ENCODE data around the gene ASIC3.

ASIC3 gene

DNA sequence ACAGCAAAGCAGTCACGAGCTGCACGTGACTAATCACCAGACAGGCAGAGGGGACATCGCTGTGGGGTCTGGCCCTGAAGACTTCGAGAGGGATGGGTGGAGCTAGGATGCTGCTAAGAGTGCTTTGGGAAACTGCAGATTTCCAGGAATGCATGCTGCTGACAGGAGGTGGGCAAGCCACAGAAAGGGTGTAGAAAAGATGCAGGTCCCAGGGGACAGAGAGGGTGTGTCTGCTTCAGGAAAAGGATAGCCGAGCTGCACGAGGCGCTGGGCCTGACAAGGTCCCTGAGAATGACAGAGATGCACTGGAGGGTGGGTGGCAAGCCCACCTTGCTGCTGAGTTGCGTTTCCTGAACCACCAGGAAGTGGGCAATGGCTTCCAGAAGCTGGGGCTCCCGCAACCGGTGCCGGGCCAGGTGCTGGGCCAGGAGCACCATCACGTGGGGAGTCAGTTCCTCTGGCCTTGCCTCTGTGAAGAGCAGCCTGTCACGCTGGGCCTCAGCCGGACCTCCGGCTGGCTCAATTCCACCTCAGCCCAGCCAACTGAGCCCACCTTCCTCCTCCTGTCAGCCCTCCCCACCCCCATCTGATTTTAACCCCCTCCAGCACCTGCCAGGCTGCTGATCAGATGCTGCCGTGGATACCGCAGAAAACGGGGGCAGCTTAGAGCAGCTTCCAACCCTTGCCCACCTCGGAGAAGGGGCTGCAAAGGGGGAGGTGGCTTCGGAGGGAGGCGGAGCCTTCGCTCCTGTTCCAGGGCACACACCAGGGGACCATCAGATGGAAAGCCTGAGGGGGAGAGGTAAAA lies 30.1 kb downstream of the ASIC3 start:
- Histone ChIP-seq H3K4me2 (ENCODE audit: low read length, poor library complexity, severe bottlenecking) (no peak overlapping the region), H3K4ac (ENCODE audit: low read depth in 1 of 2, low read length in 2 of 2) (peak overlapping the region in 1 of 2 experiments; percentile 77), H3K18ac (ENCODE audit: low read depth in 1 of 2, low read length in 2 of 2) (peak overlapping the region; percentile 4 to 93), H3K27me3 (ENCODE audit: control insufficient read depth in 1 of 2, insufficient read depth in 1 of 2, low read length in 2 of 2) (no peaks in the 10 kb centered on the region), H4K91ac (ENCODE audit: low read length) (peak overlapping the region; percentile 56), H2BK5ac (ENCODE audit: low read depth, low read length, poor library complexity, severe bottlenecking) (no peak overlapping the region), H3K36me3 (ENCODE audit: control insufficient read depth in 1 of 2, insufficient read depth in 2 of 2, low read depth in 1 of 2, low read length in 2 of 2) (peaks cover 52 to 72% of the 10 kb centered on the region in 2 experiments), H3K27ac (ENCODE audit: low read length, poor library complexity, severe bottlenecking) (no peak overlapping the region), H3K23ac (ENCODE audit: low read length in 2 of 2) (peak overlapping the region in 1 of 2 experiments; percentile 15), H2AK5ac (ENCODE audit: low read length, severe bottlenecking) (no peak overlapping the region), H3K14ac (ENCODE audit: low read length in 2 of 2) (peak overlapping the region in 1 of 2 experiments; percentile 58), H2BK12ac (ENCODE audit: low read length in 2 of 2) (peak overlapping the region; percentile 18 to 88), H3K4me3 (ENCODE audit: insufficient read depth in 1 of 2, low read depth in 1 of 2, low read length in 2 of 2) (peak overlapping the region in 1 of 2 experiments; percentile 27), H2BK15ac (ENCODE audit: low read depth, poor library complexity, severe bottlenecking) (no peak overlapping the region), H2AFZ (ENCODE audit: low read depth, low read length) (no peak overlapping the region), H3K9me3 (ENCODE audit: control insufficient read depth, low read length) (no peaks in the 10 kb centered on the region), H3K4me1 (ENCODE audit: control insufficient read depth, insufficient read depth, low read depth, low read length) (peaks cover 45% of the 10 kb centered on the region), H4K8ac (ENCODE audit: low read length) (peak overlapping the region; percentile 36), H3K9ac (ENCODE audit: low read length) (peak overlapping the region; percentile 94), H2BK120ac (ENCODE audit: low read depth, low read length) (no peak overlapping the region), H3K79me1 (replicated peaks; ENCODE audit: low read length, poor library complexity, severe bottlenecking) (peaks cover 31% of the 10 kb centered on the region)
- peak; percentile 89 for DNase-seq
- WGBS: 47% methylated on average over 22 of the region's 22 CpGs

DNA sequence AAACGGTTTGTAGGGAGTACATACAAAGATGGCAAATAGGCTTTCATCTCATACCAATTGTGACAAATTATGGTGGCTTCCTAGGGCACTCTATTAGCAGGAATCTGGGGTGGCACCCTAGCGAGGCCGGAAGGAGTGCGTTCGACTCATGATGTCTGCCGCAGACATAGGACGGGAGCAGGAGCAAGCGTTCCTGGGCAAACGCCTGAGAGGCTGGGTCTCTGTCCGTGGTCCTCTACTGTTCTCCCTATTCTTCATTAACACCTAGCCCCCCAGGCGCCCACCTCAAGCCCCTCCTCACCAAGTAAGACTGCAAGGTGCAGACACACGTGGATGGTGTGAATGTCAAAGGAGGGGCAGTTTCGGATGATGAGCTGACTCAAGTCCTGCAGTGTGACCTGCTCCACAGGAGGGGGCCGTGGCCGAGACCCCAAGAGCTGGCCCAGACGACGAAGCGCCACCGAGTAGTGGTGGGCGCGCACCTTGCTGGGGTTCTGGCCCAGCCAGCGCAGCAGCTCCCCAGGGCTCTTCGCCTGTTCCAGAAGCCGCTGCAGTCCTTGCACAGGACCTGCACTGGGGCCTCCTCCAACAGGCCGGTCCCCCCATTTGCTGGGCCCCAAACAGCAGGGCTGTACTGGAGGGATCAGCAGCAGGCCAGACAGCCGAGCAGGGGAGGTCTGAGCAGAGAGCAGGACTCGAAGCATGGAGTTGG lies 31.0 kb downstream of the ASIC3 start:
- Histone ChIP-seq H3K23ac (ENCODE audit: low read length in 2 of 2) (no peak overlapping the region), H3K4me2 (ENCODE audit: low read length, poor library complexity, severe bottlenecking) (peak overlapping the region; percentile 75), H3K27me3 (ENCODE audit: control insufficient read depth in 1 of 2, insufficient read depth in 1 of 2, low read length in 2 of 2) (no peaks in the 10 kb centered on the region), H3K27ac (ENCODE audit: low read length, poor library complexity, severe bottlenecking) (no peak overlapping the region), H2BK120ac (ENCODE audit: low read depth, low read length) (no peak overlapping the region), H3K14ac (ENCODE audit: low read length in 2 of 2) (peak overlapping the region in 1 of 2 experiments; percentile 80), H2BK12ac (ENCODE audit: low read length in 2 of 2) (peak overlapping the region in 1 of 2 experiments; percentile 81), H3K36me3 (ENCODE audit: control insufficient read depth in 1 of 2, insufficient read depth in 2 of 2, low read depth in 1 of 2, low read length in 2 of 2) (peaks cover 43 to 63% of the 10 kb centered on the region in 2 experiments), H4K8ac (ENCODE audit: low read length) (no peak overlapping the region), H2AK5ac (ENCODE audit: low read length, severe bottlenecking) (no peak overlapping the region), H3K9me3 (ENCODE audit: control insufficient read depth, low read length) (no peaks in the 10 kb centered on the region), H3K18ac (ENCODE audit: low read depth in 1 of 2, low read length in 2 of 2) (peak overlapping the region in 1 of 2 experiments; percentile 46), H3K4me1 (ENCODE audit: control insufficient read depth, insufficient read depth, low read depth, low read length) (peaks cover 49% of the 10 kb centered on the region), H3K9ac (ENCODE audit: low read length) (peak overlapping the region; percentile 94), H2AFZ (ENCODE audit: low read depth, low read length) (no peak overlapping the region), H3K4ac (ENCODE audit: low read depth in 1 of 2, low read length in 2 of 2) (peak overlapping the region in 1 of 2 experiments; percentile 80), H4K91ac (ENCODE audit: low read length) (peak overlapping the region; percentile 44), H3K4me3 (ENCODE audit: insufficient read depth in 1 of 2, low read depth in 1 of 2, low read length in 2 of 2) (peak overlapping the region; percentile 85 to 96), H2BK5ac (ENCODE audit: low read depth, low read length, poor library complexity, severe bottlenecking) (no peak overlapping the region), H3K79me1 (replicated peaks; ENCODE audit: low read length, poor library complexity, severe bottlenecking) (peaks cover 27% of the 10 kb centered on the region), H2BK15ac (ENCODE audit: low read depth, poor library complexity, severe bottlenecking) (no peak overlapping the region)
- DNase-seq: no peak
- 91% methylated on average over 21 of the region's 27 CpGs for WGBS

DNA sequence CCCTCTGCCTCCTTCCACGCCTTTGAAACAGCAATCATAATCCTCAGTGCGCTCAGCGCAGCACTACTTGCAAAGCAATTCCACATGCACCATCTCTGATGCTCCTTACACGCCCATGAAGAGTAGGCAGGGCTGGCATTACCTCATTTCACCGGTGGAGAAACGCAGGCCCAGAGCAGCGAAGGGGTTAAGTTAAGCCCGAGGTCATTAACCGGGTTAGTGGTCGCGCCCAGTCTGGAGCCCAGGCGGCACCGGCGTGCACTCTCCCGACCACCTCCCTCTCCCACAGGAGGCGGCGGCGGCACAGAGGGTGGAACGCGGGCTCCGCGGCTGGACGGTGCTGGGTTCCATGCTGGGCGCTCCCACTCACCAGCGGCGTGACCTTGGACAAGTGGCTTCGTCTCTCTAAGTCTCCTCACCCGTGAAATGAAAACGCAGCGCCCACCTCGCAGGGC lies 31.8 kb downstream of the ASIC3 start:
- Histone ChIP-seq H3K27me3 (ENCODE audit: control insufficient read depth in 1 of 2, insufficient read depth in 1 of 2, low read length in 2 of 2) (no peaks in the 10 kb centered on the region), H2BK5ac (ENCODE audit: low read depth, low read length, poor library complexity, severe bottlenecking) (no peak overlapping the region), H2AK5ac (ENCODE audit: low read length, severe bottlenecking) (peak overlapping the region; percentile 48), H3K4me1 (ENCODE audit: control insufficient read depth, insufficient read depth, low read depth, low read length) (peaks cover 49% of the 10 kb centered on the region), H3K27ac (ENCODE audit: low read length, poor library complexity, severe bottlenecking) (peak overlapping the region; percentile 46), H2BK120ac (ENCODE audit: low read depth, low read length) (peak overlapping the region; percentile 85), H3K79me1 (replicated peaks; ENCODE audit: low read length, poor library complexity, severe bottlenecking) (peaks cover 21% of the 10 kb centered on the region), H3K36me3 (ENCODE audit: control insufficient read depth in 1 of 2, insufficient read depth in 2 of 2, low read depth in 1 of 2, low read length in 2 of 2) (peaks cover 36 to 56% of the 10 kb centered on the region in 2 experiments), H3K9ac (ENCODE audit: low read length) (peak overlapping the region; percentile 94), H3K4ac (ENCODE audit: low read depth in 1 of 2, low read length in 2 of 2) (peak overlapping the region; percentile 80 to 89), H4K91ac (ENCODE audit: low read length) (peak overlapping the region; percentile 95), H3K18ac (ENCODE audit: low read depth in 1 of 2, low read length in 2 of 2) (peak overlapping the region; percentile 94 to 98), H2BK12ac (ENCODE audit: low read length in 2 of 2) (peak overlapping the region; percentile 45 to 75), H3K14ac (ENCODE audit: low read length in 2 of 2) (peak overlapping the region in 1 of 2 experiments; percentile 85), H3K4me3 (ENCODE audit: insufficient read depth in 1 of 2, low read depth in 1 of 2, low read length in 2 of 2) (peak overlapping the region; percentile 85 to 96), H3K4me2 (ENCODE audit: low read length, poor library complexity, severe bottlenecking) (peak overlapping the region; percentile 75), H4K8ac (ENCODE audit: low read length) (peak overlapping the region; percentile 96), H3K23ac (ENCODE audit: low read length in 2 of 2) (peak overlapping the region in 1 of 2 experiments; percentile 91), H3K9me3 (ENCODE audit: control insufficient read depth, low read length) (no peaks in the 10 kb centered on the region), H2AFZ (ENCODE audit: low read depth, low read length) (peak overlapping the region; percentile 6), H2BK15ac (ENCODE audit: low read depth, poor library complexity, severe bottlenecking) (peak overlapping the region; percentile 99)
- DNase-seq: peak; percentile 47
- WGBS: 0% methylated on average over 30 of the region's 31 CpGs
